GM12892 (cell line): ENCODE data around the gene CDC45.

Experiments used
- DNase-seq: peaks from one replicate; pipeline ENCODE4 v3.0.0; 2011; ENCODE audit not compliant: insufficient read length
- FAIRE-seq: peaks from 2 replicates; lab custom pipeline; 2011; peaks lifted over from hg19 to GRCh38; lab: Jason Lieb, UNC
- POLR2A ChIP-seq: IDR thresholded peaks from 2 replicates; pipeline ENCODE4 v1.6.1; 2011; ENCODE audit warnings: low read depth, low read length, control low read depth
- POLR2AphosphoS5 ChIP-seq: IDR thresholded peaks from 2 replicates; pipeline ENCODE4 v1.6.1; 2011; ENCODE audit warnings: low read depth, low read length, control low read depth
- TAF1 ChIP-seq: IDR thresholded peaks from 2 replicates; pipeline ENCODE4 v1.6.1; 2011; ENCODE audit warnings: low read depth, mild to moderate bottlenecking, control low read depth, low read length, borderline replicate concordance

Gene CDC45

GRCh38 chr22:19515654-19516377 lies 36.1 kb downstream of the CDC45 start:
- TF ChIP-seq POLR2AphosphoS5, result no peak
- no peak for TF ChIP-seq POLR2A
- no peak for TF ChIP-seq TAF1
- DNase-seq (no peak), FAIRE-seq (no peak)

- TF ChIP-seq POLR2AphosphoS5 (no peak), POLR2A (no peak), TAF1 (no peak)
- DNase-seq (no peak), FAIRE-seq (no peak)
Observed at GRCh38 chr22:19516378-19517170, 36.9 kb downstream of the CDC45 start.

GRCh38 chr22:19517171-19517500 lies 37.4 kb downstream of the CDC45 start:
- no peak for FAIRE-seq
- no peak for DNase-seq
- TF ChIP-seq TAF1, result no peak
- no peak for TF ChIP-seq POLR2A
- no peak for TF ChIP-seq POLR2AphosphoS5

- no peak for DNase-seq
- no peak for FAIRE-seq
- TF ChIP-seq TAF1 (no peak), POLR2AphosphoS5 (no peak), POLR2A (no peak)
Observed at GRCh38 chr22:19517919-19518611, 38.3 kb downstream of the CDC45 start.

GRCh38 chr22:19518635-19519034 lies 38.9 kb downstream of the CDC45 start:
- TF ChIP-seq POLR2AphosphoS5, result no peak
- TF ChIP-seq TAF1, result no peak
- TF ChIP-seq POLR2A, result no peak
- no peak for DNase-seq
- FAIRE-seq, result no peak

GRCh38 chr22:19519041-19519926 lies 39.6 kb downstream of the CDC45 start:
- DNase-seq, result no peak
- no peak for TF ChIP-seq POLR2A
- TF ChIP-seq TAF1, result no peak
- no peak for TF ChIP-seq POLR2AphosphoS5
- FAIRE-seq, result no peak

GRCh38 chr22:19520007-19520406 lies 40.3 kb downstream of the CDC45 start:
- DNase-seq (no peak), FAIRE-seq (no peak)
- TF ChIP-seq POLR2AphosphoS5 (no peak), POLR2A (no peak), TAF1 (no peak)

GRCh38 chr22:19520566-19521305 lies 41.0 kb downstream of the CDC45 start:
- TF ChIP-seq POLR2AphosphoS5, result no peak
- TF ChIP-seq POLR2A, result no peak
- no peak for TF ChIP-seq TAF1
- FAIRE-seq (no peak), DNase-seq (no peak)

- FAIRE-seq (no peak), DNase-seq (no peak)
- no peak for TF ChIP-seq TAF1
- TF ChIP-seq POLR2A, result no peak
- no peak for TF ChIP-seq POLR2AphosphoS5
Observed at GRCh38 chr22:19522190-19522880, 42.6 kb downstream of the CDC45 start.

GRCh38 chr22:19522881-19523239 lies 43.1 kb downstream of the CDC45 start:
- no peak for FAIRE-seq
- TF ChIP-seq POLR2AphosphoS5, result no peak
- no peak for TF ChIP-seq POLR2A
- no peak for DNase-seq
